ENCODE measurements around the gene ATAD3C. TPM values are rescaled to one million over a fixed set of nuclear protein-coding genes. Genes with fewer than 3 reads are reported as not detected.
"Not testable (repeated sequence)": the region's sequence is repeated elsewhere in the genome, so short reads cannot be mapped to it uniquely, and the experiment has no call there.

ATAD3C gene
- total RNA-seq, 1 donor from 2014 or later, result 0.23 TPM

- TF ChIP-seq CTCF (conservative IDR thresholded peaks at IDR 0.05), result no peak
- Mint-ChIP-seq H3K9me3 (no peaks in the 10 kb centered on the region), H3K4me3 (no peak overlapping the region), H3K36me3 (ENCODE audit: low read depth) (no peaks in the 10 kb centered on the region), H3K27me3 (ENCODE audit: low read depth) (no peaks in the 10 kb centered on the region), H3K27ac (ENCODE audit: unreplicated experiment) (no peak overlapping the region), H3K4me1 (no peaks in the 10 kb centered on the region)
- no peak for DNase-seq (ENCODE audit: low read depth, low spot score)
Measured at GRCh38 chr1:1461721-1462317, 12.3 kb downstream of the ATAD3C start.

- Mint-ChIP-seq H3K4me3 (no peak overlapping the region), H3K27ac (ENCODE audit: unreplicated experiment) (no peak overlapping the region), H3K9me3 (no peaks in the 10 kb centered on the region)
Measured at GRCh38 chr1:1462318-1462966, 13.0 kb downstream of the ATAD3C start.

GRCh38 chr1:1463312-1463711 is 13.8 kb downstream of the ATAD3C start:
- Mint-ChIP-seq H3K4me3 (no peak overlapping the region), H3K36me3 (ENCODE audit: low read depth) (no peaks in the 10 kb centered on the region), H3K4me1 (no peaks in the 10 kb centered on the region), H3K27me3 (ENCODE audit: low read depth) (no peaks in the 10 kb centered on the region), H3K9me3 (no peaks in the 10 kb centered on the region), H3K27ac (ENCODE audit: unreplicated experiment) (no peak overlapping the region)
- no peak for DNase-seq (ENCODE audit: low read depth, low spot score)
- no peak for TF ChIP-seq CTCF (conservative IDR thresholded peaks at IDR 0.05)

More at GRCh38 chr1:1462318-1462966, 13.0 kb downstream of the ATAD3C start:
- Mint-ChIP-seq H3K36me3 (ENCODE audit: low read depth) (no peaks in the 10 kb centered on the region), H3K27me3 (ENCODE audit: low read depth) (no peaks in the 10 kb centered on the region), H3K4me1 (no peaks in the 10 kb centered on the region)
- no peak for DNase-seq (ENCODE audit: low read depth, low spot score)
- TF ChIP-seq CTCF (conservative IDR thresholded peaks at IDR 0.05), result no peak

GRCh38 chr1:1468196-1468985 is 18.9 kb downstream of the ATAD3C start:
- not testable (repeated sequence) for H3K27me3 Mint-ChIP-seq (ENCODE audit: low read depth); H3K4me3 Mint-ChIP-seq; H3K36me3 Mint-ChIP-seq (ENCODE audit: low read depth); H3K9me3 Mint-ChIP-seq; H3K27ac Mint-ChIP-seq (ENCODE audit: unreplicated experiment); DNase-seq (ENCODE audit: low read depth, low spot score)
- peaks cover 23% of the 10 kb centered on the region for H3K4me1 Mint-ChIP-seq

- H3K4me1 Mint-ChIP-seq, result peaks cover 23% of the 10 kb centered on the region
Measured at GRCh38 chr1:1470626-1471388, 21.3 kb downstream of the ATAD3C start.

More at GRCh38 chr1:1470626-1471388, 21.3 kb downstream of the ATAD3C start:
- Mint-ChIP-seq H3K27me3 (ENCODE audit: low read depth) (no peaks in the 10 kb centered on the region), H3K27ac (ENCODE audit: unreplicated experiment) (no peak overlapping the region), H3K36me3 (ENCODE audit: low read depth) (no peaks in the 10 kb centered on the region), H3K4me3 (peak overlapping the region; percentile 93), H3K9me3 (no peaks in the 10 kb centered on the region)
- TF ChIP-seq CTCF (conservative IDR thresholded peaks at IDR 0.05), result no peak
- no peak for DNase-seq (ENCODE audit: low read depth, low spot score)

Data from neural crest cell (in vitro differentiated cells).